Stimulated activated CD4-positive, alpha-beta T cell treated with anti-CD3 and anti-CD28 coated beads, Interleukin-4, amount 100 ng/mL, for 1 hour (primary cell): ENCODE measurements around the gene LMO3.
"Not testable (repeated sequence)": the region's sequence is repeated elsewhere in the genome, so short reads cannot be mapped to it uniquely, and the experiment has no call there.

Experiments
- DNase-seq: peaks from one replicate; pipeline ENCODE4 v3.0.0-alpha.2; 2020

LMO3 gene

GRCh38 chr12:16537652-16538051, 68.3 kb downstream of the LMO3 start:
- not testable (repeated sequence) for DNase-seq

- no peak for DNase-seq
Measured at GRCh38 chr12:16531621-16532020, 74.3 kb downstream of the LMO3 start.

- no peak for DNase-seq
Measured at GRCh38 chr12:16530268-16530850, 75.6 kb downstream of the LMO3 start.

GRCh38 chr12:16526693-16527092, 79.3 kb downstream of the LMO3 start:
- DNase-seq = no peak

- DNase-seq = no peak
Measured at GRCh38 chr12:16524378-16524777, 81.6 kb downstream of the LMO3 start.

GRCh38 chr12:16523951-16524331, 82.0 kb downstream of the LMO3 start:
- DNase-seq = no peak

- DNase-seq = no peak
Measured at GRCh38 chr12:16523284-16523950, 82.5 kb downstream of the LMO3 start.

GRCh38 chr12:16520328-16520727, 85.6 kb downstream of the LMO3 start:
- no peak for DNase-seq

- DNase-seq = no peak
Measured at GRCh38 chr12:16515666-16516065, 90.3 kb downstream of the LMO3 start.

- DNase-seq = no peak
Measured at GRCh38 chr12:16513231-16513630, 92.7 kb downstream of the LMO3 start.

GRCh38 chr12:16509411-16509810, 96.6 kb downstream of the LMO3 start:
- DNase-seq = no peak

- DNase-seq = no peak
Measured at GRCh38 chr12:16506394-16506793, 99.6 kb downstream of the LMO3 start.

GRCh38 chr12:16504200-16504599, 101.8 kb downstream of the LMO3 start:
- DNase-seq = no peak

GRCh38 chr12:16499611-16500010, 106.4 kb downstream of the LMO3 start:
- no peak for DNase-seq
